B cell (primary cell): ENCODE measurements around the gene OR2T8. TPM values are rescaled to one million over a fixed set of nuclear protein-coding genes. Genes with fewer than 3 reads are reported as not detected.

Experiments used
- ATAC-seq: fragments of 200-7000 bp; cut with Tn5 transposase; one replicate; pipeline ENCODE4 v1.10.0; 2021; ENCODE audit warnings: low read depth, mild to moderate bottlenecking, moderate number of reproducible peaks, moderate library complexity
- CTCF ChIA-PET: fragments of 350-600 bp; sonication (Branson Sonifier 250); formaldehyde crosslinking; loops from one replicate; lab custom pipeline; 2021; ENCODE audit warnings: antibody characterized with exemption, inconsistent platforms; lab: Charles Lee
- POLR2A ChIA-PET: fragments of 350-600 bp; sonication (Branson Sonifier 250); formaldehyde crosslinking; loops from one replicate; lab custom pipeline; 2021; ENCODE audit warnings: antibody characterized with exemption; lab: Charles Lee
- DNase-seq: peaks from one replicate; pipeline ENCODE4 v3.0.0; 2013
- H2AFZ ChIP-seq: 2 replicates; pipeline ENCODE4 v1.6.1; 2012; ENCODE audit warnings: mild to moderate bottlenecking, low read depth, low read length; ENCODE audit not compliant: insufficient read depth, poor library complexity, severe bottlenecking
- H3K27ac ChIP-seq, 2 donors: 1 replicate in 1 of 2; 2 replicates in 1 of 2; pipeline ENCODE4 v1.5.1; 2012 to 2013; ENCODE audit warnings: low read length in 2 of 2, mild to moderate bottlenecking in 2 of 2, moderate library complexity in 1 of 2
- H3K27me3 ChIP-seq, 4 experiments: fragments of 200-600 bp in 1 of 4; sonication (generic) in 1 of 4; replicated peaks in 1 of 4; 1 replicate in 2 of 4; 2 replicates in 2 of 4; pipeline versions ENCODE4 v1.6.1 to v1.7.0; 2013 to 2016; ENCODE audit warnings: low read length in 3 of 4, mild to moderate bottlenecking in 2 of 4, mixed read lengths in 1 of 4, moderate library complexity in 1 of 4; ENCODE audit not compliant: insufficient read depth in 4 of 4, control insufficient read depth in 3 of 4; ENCODE audit errors: control extremely low read depth in 1 of 4
- H3K36me3 ChIP-seq, 2 experiments: replicated peaks in 1 of 2; 1 replicate in 1 of 2; 2 replicates in 1 of 2; pipeline versions ENCODE4 v1.6.1 to v1.7.1; 2013; ENCODE audit warnings: low read length in 1 of 2; ENCODE audit not compliant: insufficient read depth in 2 of 2, control insufficient read depth in 1 of 2; ENCODE audit errors: control extremely low read depth in 1 of 2, extremely low read depth in 1 of 2
- H3K4me1 ChIP-seq, 2 donors: fragments of 200-600 bp in 1 of 2; sonication (generic) in 1 of 2; 1 replicate in 1 of 2; 2 replicates in 1 of 2; pipeline versions ENCODE4 v1.5.1 to v1.6.1; 2013 to 2017; ENCODE audit warnings: low read length in 2 of 2; ENCODE audit not compliant: control insufficient read depth in 2 of 2, insufficient read depth in 2 of 2
- H3K4me2 ChIP-seq: replicated peaks from 2 replicates; pipeline ENCODE3; 2012; ENCODE audit warnings: mild to moderate bottlenecking, low read depth, low read length; ENCODE audit not compliant: poor library complexity, severe bottlenecking
- H3K4me3 ChIP-seq, 5 experiments: fragments of 200-600 bp in 1 of 5; sonication (generic) in 1 of 5; 1 replicate in 3 of 5; 2 replicates in 2 of 5; pipeline versions ENCODE4 v1.5.1 to v1.7.0; 2011 to 2016; ENCODE audit warnings: low read length in 4 of 5, mild to moderate bottlenecking in 4 of 5, low read depth in 2 of 5, control low read depth in 1 of 5, moderate library complexity in 1 of 5; ENCODE audit not compliant: insufficient read depth in 1 of 5; ENCODE audit errors: control extremely low read depth in 1 of 5, extremely low read depth in 1 of 5
- H3K79me2 ChIP-seq: fragments of 200-600 bp; sonication (generic); one replicate; pipeline ENCODE4 v1.6.0; 2016; ENCODE audit warnings: low read length; ENCODE audit not compliant: control insufficient read depth, insufficient read depth
- H3K9ac ChIP-seq: fragments of 200-600 bp; sonication (generic); 2 replicates; pipeline ENCODE4 v1.6.1; 2017; ENCODE audit warnings: mild to moderate bottlenecking, low read length, moderate library complexity
- H3K9me3 ChIP-seq, 3 donors: one replicate each; pipeline versions ENCODE4 v1.6.1 to v1.7.1; 2013; ENCODE audit warnings: low read length in 2 of 3; ENCODE audit not compliant: control insufficient read depth in 2 of 3, insufficient read depth in 1 of 3; ENCODE audit errors: control extremely low read depth in 1 of 3
- H4K20me1 ChIP-seq: 2 replicates; pipeline ENCODE4 v1.6.0; 2012; ENCODE audit warnings: mild to moderate bottlenecking, low read length; ENCODE audit not compliant: insufficient read depth, control insufficient read depth, poor library complexity, severe bottlenecking
- H3K27ac Mint-ChIP-seq: one replicate; pipeline ENCODE4 v1.8.0; 2021; ENCODE audit warnings: mixed read lengths
- H3K27me3 Mint-ChIP-seq: one replicate; pipeline ENCODE4 v1.8.0; 2021; ENCODE audit warnings: mixed read lengths
- H3K4me1 Mint-ChIP-seq: one replicate; pipeline ENCODE4 v1.8.0; 2021; ENCODE audit warnings: mixed read lengths
- H3K4me3 Mint-ChIP-seq: one replicate; pipeline ENCODE4 v1.8.0; 2021; ENCODE audit warnings: mixed read lengths
- H3K9me3 Mint-ChIP-seq: one replicate; pipeline ENCODE4 v1.8.0; 2022; ENCODE audit warnings: mixed read lengths; ENCODE audit not compliant: insufficient read depth
- CTCF ChIP-seq: fragments of 200-600 bp; IDR thresholded peaks from one replicate; pipeline ENCODE4 v1.8.0; 2022; ENCODE audit warnings: antibody characterized with exemption, mild to moderate bottlenecking
- EZH2 ChIP-seq: IDR thresholded peaks from 2 replicates; pipeline ENCODE4 v1.6.1; 2012; ENCODE audit warnings: borderline replicate concordance, low read depth, mild to moderate bottlenecking, moderate library complexity, low read length; ENCODE audit not compliant: insufficient read depth, poor library complexity, severe bottlenecking
- WGBS: methylation state at CpG from one replicate; pipeline ENCODE4 v1.1.5; 2013; ENCODE audit warnings: missing lambda C conversion rate; ENCODE audit not compliant: insufficient coverage; 5-methylcytosine and 5-hydroxymethylcytosine counted together
- intact Hi-C: fragments of 100-400 bp; cut with micrococcal nuclease; formaldehyde crosslinking; loops from one replicate; pipeline ENCODE4 v1.10.0; 2022
- polyA minus RNA-seq: library from RNA; depleted of rRNA, polyadenylated mRNA; stranded (reverse); fragments of >200 nt; gene quantifications from 2 replicates; pipeline ENCODE4 v1.2.3, GENCODE V29; 2012
- polyA plus RNA-seq: library from polyadenylated mRNA; depleted of rRNA; stranded (reverse); fragments of >200 nt; gene quantifications from 2 replicates; pipeline ENCODE4 v1.2.3, GENCODE V29; 2012
- total RNA-seq, 2 donors: library from RNA; stranded (reverse); fragments of 120-200 nt in 1 of 2; gene quantifications; 1 replicate in 1 of 2; 2 replicates in 1 of 2; pipeline versions ENCODE4 v1.2.3 to v1.2.4, GENCODE V29; 2013 to 2022

OR2T8 gene
- total RNA-seq (not detected in 2 replicates), polyA plus RNA-seq (0.67 TPM in 1 of 2 replicates, not detected in the other), polyA minus RNA-seq (not detected in 2 replicates)
- total RNA-seq (2013) = 0.16 TPM

- Histone ChIP-seq H3K79me2 (no peaks in the 10 kb centered on the region), H3K4me3 (no peak within 1 kb of the TSS), H3K4me1 (no peaks in the 10 kb centered on the region), H3K9me3 (no peaks in the 10 kb centered on the region), H3K36me3 (no peaks in the 10 kb centered on the region), H3K9ac (no peak within 1 kb of the TSS), H3K27ac (no peak within 1 kb of the TSS), H4K20me1 (no peaks in the 10 kb centered on the region), H3K27me3 (no peaks in the 10 kb centered on the region), H3K4me2 (no peak within 1 kb of the TSS), H2AFZ (no peak within 1 kb of the TSS)
- DNase-seq (no peak), ATAC-seq (no peak)
- H3K27ac Mint-ChIP-seq = no peak within 1 kb of the TSS
- intact Hi-C loops = no loop called here
- POLR2A ChIA-PET = no interaction called here
- H3K27me3 Mint-ChIP-seq = no peaks in the 10 kb centered on the region
- no peak within 1 kb of the TSS for H3K4me3 Mint-ChIP-seq
- WGBS = no CpG with 5 or more reads among the region's 2 CpGs
- H3K4me1 Mint-ChIP-seq = no peaks in the 10 kb centered on the region
- H3K9me3 Mint-ChIP-seq = no peaks in the 10 kb centered on the region
- TF ChIP-seq EZH2 (no peak), CTCF (no peak)
- CTCF ChIA-PET = no interaction called here
These were observed at the start of gene OR2T8 for GRCh38 chr1:247919952-247920351. TSS of gene OR2T8 (plus strand) at chr1:247920252. CDS start at chr1:247921018, 766 bp downstream.

GRCh38 chr1:247883346-247883745 lies 36.7 kb upstream of the OR2T8 start:
- H3K36me3 ChIP-seq = no peaks in the 10 kb centered on the region
- no peaks in the 10 kb centered on the region for H3K9me3 Mint-ChIP-seq
- no peaks in the 10 kb centered on the region for H3K27me3 Mint-ChIP-seq
- intact Hi-C loops = no loop called here
- WGBS = 97% methylated on average over 8 of the region's 9 CpGs
- no peak overlapping the region for H3K4me3 ChIP-seq
- ChIA-PET CTCF (no interaction called here), POLR2A (no interaction called here)
- H3K4me3 Mint-ChIP-seq = no peak overlapping the region
- H2AFZ ChIP-seq = no peak overlapping the region
- H3K27me3 ChIP-seq = no peaks in the 10 kb centered on the region
- no peaks in the 10 kb centered on the region for H3K79me2 ChIP-seq
- H3K4me2 ChIP-seq = no peak overlapping the region
- TF ChIP-seq EZH2 (no peak), CTCF (no peak)
- no peaks in the 10 kb centered on the region for H4K20me1 ChIP-seq
- ATAC-seq (no peak), DNase-seq (no peak)
- H3K4me1 ChIP-seq = no peaks in the 10 kb centered on the region
- H3K9me3 ChIP-seq = no peaks in the 10 kb centered on the region
- H3K9ac ChIP-seq = no peak overlapping the region
- H3K27ac Mint-ChIP-seq = no peak overlapping the region
- no peak overlapping the region for H3K27ac ChIP-seq
- no peaks in the 10 kb centered on the region for H3K4me1 Mint-ChIP-seq
